Endothelial cell of umbilical vein (primary cell): ENCODE data around the gene MGAM2.

Experiments
- CTCF ChIP-seq, 2 donors: IDR thresholded peaks; 1 replicate in 1 of 2; 2 replicates in 1 of 2; pipeline ENCODE4 v1.5.1; 2011; ENCODE audit warnings: low read length in 2 of 2, mild to moderate bottlenecking in 2 of 2, moderate library complexity in 2 of 2, control low read depth in 1 of 2, inconsistent platforms in 1 of 2, low read depth in 1 of 2; ENCODE audit not compliant: insufficient read depth in 1 of 2; ENCODE audit errors: extremely low read depth in 1 of 2
- EZH2 ChIP-seq: IDR thresholded peaks from 2 replicates; pipeline ENCODE4 v1.6.1; 2012; ENCODE audit warnings: borderline replicate concordance, low read depth, mild to moderate bottlenecking, moderate library complexity, low read length, inconsistent platforms; ENCODE audit not compliant: severe bottlenecking
- FOS ChIP-seq: IDR thresholded peaks from 2 replicates; pipeline ENCODE4 v1.6.1; 2011; ENCODE audit warnings: mild to moderate bottlenecking, low read length, moderate library complexity, borderline replicate concordance; ENCODE audit not compliant: insufficient read depth
- JUN ChIP-seq: IDR thresholded peaks from 2 replicates; pipeline ENCODE4 v1.6.1; 2011; ENCODE audit warnings: borderline replicate concordance, low read depth; ENCODE audit not compliant: insufficient read length, insufficient read depth
- MAX ChIP-seq: IDR thresholded peaks from 2 replicates; pipeline ENCODE4 v1.6.1; 2011; ENCODE audit not compliant: insufficient read depth, insufficient read length
- MYC ChIP-seq: IDR thresholded peaks from one replicate; pipeline ENCODE4 v1.6.1; 2011; ENCODE audit warnings: mild to moderate bottlenecking, low read depth, low read length
- POLR2A ChIP-seq: IDR thresholded peaks from 2 replicates; pipeline ENCODE4 v1.6.1; 2012; ENCODE audit warnings: low read depth, mild to moderate bottlenecking, control low read depth, low read length
- POLR2AphosphoS5 ChIP-seq: IDR thresholded peaks from 2 replicates; pipeline ENCODE4 v1.6.1; 2012; ENCODE audit warnings: low read depth, mild to moderate bottlenecking, control low read depth, low read length, moderate library complexity; ENCODE audit not compliant: insufficient read depth

GRCh38 chr7:142097571-142097970, 13.9 kb upstream of the MGAM2 start:
- TF ChIP-seq JUN (no peak), CTCF (IDR thresholded peaks at IDR 0.05; ENCODE audit: extremely low read depth in 1 of 2, insufficient read depth in 1 of 2, low read depth in 1 of 2, low read length in 2 of 2) (no peak), POLR2AphosphoS5 (no peak), POLR2A (no peak), MYC (no peak), EZH2 (no peak), FOS (no peak), MAX (no peak)
